ENCODE data around the gene ARMH3.
"Not testable (repeated sequence)": the region's sequence is repeated elsewhere in the genome, so short reads cannot be mapped to it uniquely, and the experiment has no call there.

Gene ARMH3

GRCh38 chr10:102055647-102056419, at the start of gene ARMH3:
TSS of gene ARMH3 (minus strand) at chr10:102056173. CDS start at chr10:102040114, 16,059 bp downstream.
- peak; percentile 97 for DNase-seq

GRCh38 chr10:102102421-102102820, 46.4 kb upstream of the ARMH3 start:
- no peak for DNase-seq

- DNase-seq: no peak
These were observed 45.2 kb upstream of the ARMH3 start for GRCh38 chr10:102101152-102101551.

- no peak for DNase-seq
These were observed 40.5 kb upstream of the ARMH3 start for GRCh38 chr10:102096449-102096848.

GRCh38 chr10:102090772-102091171, 34.8 kb upstream of the ARMH3 start:
- no peak for DNase-seq

- no peak for DNase-seq
These were observed 30.2 kb upstream of the ARMH3 start for GRCh38 chr10:102086196-102086595.

GRCh38 chr10:102085336-102085735, 29.4 kb upstream of the ARMH3 start:
- no peak for DNase-seq

GRCh38 chr10:102083541-102083940, 27.6 kb upstream of the ARMH3 start:
- no peak for DNase-seq

GRCh38 chr10:102072673-102073527, 16.9 kb upstream of the ARMH3 start:
- peak; percentile 28 for DNase-seq

GRCh38 chr10:102069071-102069470, 13.1 kb upstream of the ARMH3 start:
- no peak for DNase-seq

- DNase-seq: peak; percentile 74
These were observed 12.2 kb upstream of the ARMH3 start for GRCh38 chr10:102068216-102068615.

GRCh38 chr10:102067091-102067916, 11.3 kb upstream of the ARMH3 start:
- no peak for DNase-seq

GRCh38 chr10:102066399-102067088, 10.6 kb upstream of the ARMH3 start:
- peak; percentile 16 for DNase-seq

- peak; percentile 19 for DNase-seq
These were observed 9.8 kb upstream of the ARMH3 start for GRCh38 chr10:102065561-102066398.

GRCh38 chr10:102064868-102065560, 9.0 kb upstream of the ARMH3 start, which contains the start of gene HPS6:
TSS of gene HPS6 (plus strand) at chr10:102065349. CDS start at chr10:102065475, 126 bp downstream.
- DNase-seq: peak; percentile 85

- no peak for DNase-seq
These were observed 8.5 kb upstream of the ARMH3 start for GRCh38 chr10:102064503-102064867.

- DNase-seq: no peak
These were observed 4.0 kb upstream of the ARMH3 start for GRCh38 chr10:102059987-102060386.

- not testable (repeated sequence) for DNase-seq
These were observed 909 bp downstream of the ARMH3 start for GRCh38 chr10:102054881-102055646.

GRCh38 chr10:102046095-102046494, 9.9 kb downstream of the ARMH3 start:
- DNase-seq: no peak

- no peak for DNase-seq
These were observed 10.7 kb downstream of the ARMH3 start for GRCh38 chr10:102045292-102045691.
